Measurements from ENCODE around the gene AP4S1. TPM values are rescaled to one million over a fixed set of nuclear protein-coding genes. Genes with fewer than 3 reads are reported as not detected.
"Not testable (repeated sequence)": the region's sequence is repeated elsewhere in the genome, so short reads cannot be mapped to it uniquely, and the experiment has no call there.

Gene AP4S1
- total RNA-seq, 2 donors from 2014 or later = 9.3 to 11.2 TPM

- intact Hi-C loops (cut with DNase I) = no loop called here
- DNase-seq (ENCODE audit: low spot score) = no peak
Measured at GRCh38 chr14:31000629-31001338, 24.7 kb upstream of the AP4S1 start.

DNA sequence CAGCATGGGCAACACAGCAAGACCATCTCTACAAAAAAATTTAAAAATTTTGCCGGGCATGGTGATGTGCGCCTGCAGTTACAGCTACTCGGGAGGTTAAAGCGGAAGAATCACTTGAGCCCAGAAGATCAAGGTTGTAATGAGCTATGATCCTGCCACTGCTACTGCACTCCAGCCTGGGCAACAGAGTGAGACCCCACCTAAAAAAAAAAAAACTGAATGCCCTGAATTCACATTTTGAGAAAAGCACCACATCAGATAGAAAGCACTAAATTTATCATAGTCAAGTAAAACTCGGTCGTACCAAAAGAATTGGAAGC lies 24.1 kb upstream of the AP4S1 start:
- no peak for DNase-seq (ENCODE audit: low spot score)
- intact Hi-C loops (cut with DNase I) = no loop called here

DNA sequence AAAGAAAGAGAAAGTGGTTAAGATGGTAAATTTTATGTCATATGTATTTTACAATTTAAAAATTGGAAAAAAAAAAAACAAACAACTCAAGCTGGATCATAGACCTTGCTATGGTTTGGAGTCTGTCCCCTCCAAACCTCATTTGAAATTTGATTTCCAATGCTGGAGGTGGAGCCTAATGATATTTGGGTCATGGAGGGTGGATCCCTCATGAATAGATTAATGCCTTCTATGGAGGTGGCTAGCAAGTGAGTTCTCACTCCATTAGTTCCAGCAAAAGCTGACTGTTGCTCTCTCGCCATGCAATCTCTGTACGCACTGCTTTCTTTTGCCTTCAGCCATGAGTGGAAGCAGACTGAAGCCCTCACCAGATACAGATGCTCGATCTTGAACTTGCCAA lies 22.2 kb upstream of the AP4S1 start:
- DNase-seq (ENCODE audit: low spot score) = no peak
- intact Hi-C loops (cut with DNase I) = no loop called here

DNA sequence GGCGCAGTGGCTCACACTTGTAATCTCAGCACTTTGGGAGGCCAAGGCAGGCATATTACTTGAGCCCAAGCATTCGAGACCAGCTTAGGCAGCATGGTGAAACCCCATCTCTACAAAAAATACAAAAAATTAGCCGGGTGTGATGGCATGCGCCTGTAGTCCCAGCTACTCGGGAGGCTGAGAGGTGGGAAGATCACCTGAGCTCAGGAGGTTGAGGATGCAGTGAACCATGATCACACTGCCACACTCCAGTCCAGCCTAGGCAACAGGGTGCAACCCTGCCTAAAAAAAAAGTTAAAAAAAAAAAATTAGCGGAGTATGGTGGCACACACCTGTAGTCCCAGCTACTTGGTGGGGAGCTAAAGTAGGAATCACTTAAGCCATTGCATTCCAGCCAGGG lies 21.4 kb upstream of the AP4S1 start:
- intact Hi-C loops (cut with DNase I); DNase-seq (ENCODE audit: low spot score): not testable (repeated sequence)

DNA sequence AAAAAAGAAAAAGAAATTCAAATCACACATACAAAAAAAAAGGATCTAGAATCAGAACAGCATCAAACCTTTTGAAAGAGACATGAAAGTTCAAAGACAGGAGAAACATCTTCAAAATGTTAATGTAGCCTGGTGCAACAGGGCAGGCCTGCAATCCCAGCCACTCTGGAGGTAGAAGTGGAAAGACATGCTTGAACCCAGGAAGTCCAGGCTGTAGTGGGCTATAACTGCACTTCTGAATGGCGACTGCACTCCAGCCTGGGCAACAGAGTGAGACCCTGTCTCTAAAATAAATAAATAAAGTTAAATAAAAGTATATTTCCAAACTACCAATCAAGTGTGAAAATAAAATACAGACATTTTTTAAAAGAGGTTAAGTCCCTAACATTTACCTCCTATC lies 18.7 kb upstream of the AP4S1 start:
- no peak for DNase-seq (ENCODE audit: low spot score)
- intact Hi-C loops (cut with DNase I) = no loop called here

- DNase-seq (ENCODE audit: low spot score) = no peak
- intact Hi-C loops (cut with DNase I) = no loop called here
Measured at GRCh38 chr14:31009836-31010574, 15.4 kb upstream of the AP4S1 start.

GRCh38 chr14:31010935-31011334 lies 14.5 kb upstream of the AP4S1 start:
- DNase-seq (ENCODE audit: low spot score) = no peak
- intact Hi-C loops (cut with DNase I) = no loop called here

DNA sequence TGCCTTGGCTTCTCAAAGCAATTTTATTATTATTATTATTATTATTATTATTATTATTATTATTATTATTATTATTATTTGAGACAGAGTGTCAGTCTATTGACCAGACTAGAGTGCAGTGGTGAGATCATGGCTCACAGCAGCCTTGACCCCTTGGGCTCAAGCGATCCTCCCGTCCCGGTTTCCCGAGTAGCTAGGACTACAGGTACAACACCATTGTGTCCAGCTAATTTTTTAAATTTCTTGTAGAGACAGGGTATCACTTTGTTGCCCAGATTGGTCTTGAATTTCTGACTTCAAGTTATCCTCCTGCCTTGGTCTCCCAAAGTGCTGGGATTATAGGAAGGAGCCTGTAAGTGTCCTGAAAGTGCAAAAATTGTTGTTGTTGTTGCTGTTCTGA lies 11.6 kb upstream of the AP4S1 start:
- intact Hi-C loops (cut with DNase I) = no loop called here
- DNase-seq (ENCODE audit: low spot score) = no peak

DNA sequence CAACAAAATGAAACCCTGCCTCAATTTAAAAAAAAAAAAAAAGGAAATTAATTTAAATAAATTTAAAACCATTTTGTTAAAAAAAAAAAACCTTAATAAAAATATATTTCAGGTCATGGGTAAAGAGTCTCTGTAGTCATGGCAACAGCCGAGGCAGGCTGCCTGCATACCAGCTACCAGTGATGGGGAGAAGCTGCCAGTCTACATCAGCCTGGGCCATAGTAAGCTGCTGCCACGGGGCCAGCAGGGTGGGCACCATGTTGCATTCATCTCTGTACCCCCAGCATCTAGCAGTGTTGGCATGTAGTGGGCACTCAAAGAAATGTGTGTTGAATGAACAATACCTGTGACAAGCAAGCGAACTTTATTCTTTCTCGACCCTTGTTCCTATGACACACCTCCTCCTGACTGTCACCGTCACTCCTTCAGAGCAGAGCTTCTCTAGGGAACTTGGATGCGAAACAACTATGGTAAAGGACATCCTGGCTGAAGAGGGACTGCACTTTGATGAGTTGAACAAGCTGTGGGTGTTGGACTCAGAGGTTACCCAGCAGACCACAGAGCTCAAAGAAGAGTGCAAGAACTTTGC lies 7.3 kb upstream of the AP4S1 start:
- intact Hi-C loops (cut with DNase I) = no loop called here
- DNase-seq (ENCODE audit: low spot score) = no peak

GRCh38 chr14:31020834-31021575 lies 4.4 kb upstream of the AP4S1 start:
- no peak for DNase-seq (ENCODE audit: low spot score)
- intact Hi-C loops (cut with DNase I) = loop anchor here in 1 of 2 donors (10.0 kb wide), 1 partner anchor 54 kb away; no protein-coding TSS in a partner anchor

- DNase-seq (ENCODE audit: low spot score) = no peak
- intact Hi-C loops (cut with DNase I) = loop anchor here in 1 of 2 donors (10.0 kb wide), 1 partner anchor 53 kb away; no protein-coding TSS in a partner anchor
Measured at GRCh38 chr14:31021576-31021949, 3.9 kb upstream of the AP4S1 start.

- no peak for DNase-seq (ENCODE audit: low spot score)
Measured at GRCh38 chr14:31022386-31022785, 3.1 kb upstream of the AP4S1 start.

DNA sequence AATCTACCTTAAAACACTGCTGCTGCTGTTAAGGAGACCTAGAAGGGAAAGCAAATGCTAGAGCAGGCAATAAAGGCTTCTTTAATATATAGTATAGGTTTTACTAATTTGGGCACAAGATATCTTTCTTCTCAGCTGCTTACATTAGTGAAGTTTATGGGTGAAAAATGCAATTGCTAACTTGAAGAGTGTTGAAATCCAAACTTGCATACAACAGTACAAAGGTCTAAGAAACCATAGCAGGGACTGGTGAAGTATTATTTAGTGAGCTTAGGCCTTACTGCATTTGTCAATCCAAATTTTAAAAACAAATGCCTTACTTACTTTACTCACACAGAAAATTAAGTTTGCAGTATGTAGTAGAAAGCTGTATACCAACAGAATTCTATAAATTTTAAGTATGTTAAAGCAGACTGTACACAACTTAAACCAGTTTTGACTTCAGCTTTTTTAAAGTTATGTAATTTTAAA lies 1.4 kb upstream of the AP4S1 start:
- intact Hi-C loops (cut with DNase I) = loop anchor here in 1 of 2 donors (10.0 kb wide), 1 partner anchor 51 kb away; no protein-coding TSS in a partner anchor
- DNase-seq (ENCODE audit: low spot score) = no peak

More at GRCh38 chr14:31022386-31022785, 3.1 kb upstream of the AP4S1 start:
- intact Hi-C loops (cut with DNase I) = loop anchor here in 1 of 2 donors (10.0 kb wide), 1 partner anchor 52 kb away; no protein-coding TSS in a partner anchor

GRCh38 chr14:31024577-31025366 lies 677 bp upstream of the AP4S1 start:
- intact Hi-C loops (cut with DNase I) = loop anchor here (5.0 to 10.0 kb wide), 2 partner anchors 32 to 50 kb away; no protein-coding TSS in a partner anchor

GRCh38 chr14:31026077-31026449 lies 614 bp downstream of the AP4S1 start, which contains the start of gene STRN3:
TSS of gene STRN3 (minus strand) at chr14:31026379. CDS start at chr14:31026185, 194 bp downstream.
- no peak for DNase-seq (ENCODE audit: low spot score)
- intact Hi-C loops (cut with DNase I) = loop anchor here (5.0 to 10.0 kb wide), 2 partner anchors 34 to 49 kb away; no protein-coding TSS in a partner anchor

More at GRCh38 chr14:31024577-31025366, 677 bp upstream of the AP4S1 start:
- no peak for DNase-seq (ENCODE audit: low spot score)

DNA sequence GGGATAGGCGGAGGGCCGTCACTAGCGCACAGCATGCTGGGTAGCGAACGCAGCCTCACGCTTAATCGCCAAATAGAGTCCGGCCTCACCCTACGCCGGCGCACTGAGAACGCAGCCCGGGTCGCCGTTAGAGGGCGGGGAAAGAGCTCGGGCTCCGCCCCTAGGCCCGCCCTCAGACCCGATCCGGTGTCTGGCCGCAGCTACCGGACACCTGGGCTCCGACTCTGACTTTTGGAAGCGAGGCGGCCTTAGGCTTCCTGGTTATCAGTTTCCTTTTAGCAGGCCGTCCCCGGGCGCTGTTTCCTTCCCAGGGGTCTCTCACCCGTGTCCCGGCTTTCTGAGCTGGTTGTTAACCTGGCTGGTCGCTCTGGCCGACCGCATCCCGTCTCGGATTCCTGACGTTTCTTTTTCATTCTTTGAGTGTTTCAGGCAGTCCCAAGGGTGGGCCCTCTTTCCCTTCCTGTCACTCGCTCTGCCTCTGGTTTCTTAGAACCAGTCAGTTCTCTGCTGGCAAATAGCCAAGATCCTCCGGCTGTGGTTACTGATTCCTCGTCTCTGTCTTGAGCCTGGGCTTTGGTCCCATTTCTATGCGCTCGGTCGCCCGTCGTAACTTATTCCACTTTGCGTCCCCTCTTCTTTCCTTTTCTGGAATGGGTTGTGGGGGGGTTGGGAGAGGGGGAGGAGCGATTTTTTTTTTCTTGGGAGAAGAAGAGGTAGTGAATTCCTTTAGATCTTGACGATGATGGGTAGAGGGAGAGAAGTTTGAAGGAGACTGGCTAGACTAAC lies 1.2 kb downstream of the AP4S1 start:
- intact Hi-C loops (cut with DNase I) = loop anchor here (5.0 to 10.0 kb wide), 2 partner anchors 34 to 48 kb away; no protein-coding TSS in a partner anchor

GRCh38 chr14:31027847-31028246 lies 2.4 kb downstream of the AP4S1 start:
- intact Hi-C loops (cut with DNase I) = loop anchor here (5.0 to 10.0 kb wide), 2 partner anchors 36 to 47 kb away; no protein-coding TSS in a partner anchor
- DNase-seq (ENCODE audit: low spot score) = no peak

More for the DNA sequence above, 1.2 kb downstream of the AP4S1 start:
- DNase-seq (ENCODE audit: low spot score) = peak; percentile 99
